ENCODE data around the gene BRPF1.
A peak's percentile ranks its signal among the peaks of the same experiment; 100 is the strongest.

The BRPF1 gene

GRCh38 chr3:9739181-9739580 is 7.6 kb downstream of the BRPF1 start:
- DNase-seq, result no peak

- no peak for DNase-seq
These were observed 11.0 kb downstream of the BRPF1 start for GRCh38 chr3:9742560-9742959.

DNA sequence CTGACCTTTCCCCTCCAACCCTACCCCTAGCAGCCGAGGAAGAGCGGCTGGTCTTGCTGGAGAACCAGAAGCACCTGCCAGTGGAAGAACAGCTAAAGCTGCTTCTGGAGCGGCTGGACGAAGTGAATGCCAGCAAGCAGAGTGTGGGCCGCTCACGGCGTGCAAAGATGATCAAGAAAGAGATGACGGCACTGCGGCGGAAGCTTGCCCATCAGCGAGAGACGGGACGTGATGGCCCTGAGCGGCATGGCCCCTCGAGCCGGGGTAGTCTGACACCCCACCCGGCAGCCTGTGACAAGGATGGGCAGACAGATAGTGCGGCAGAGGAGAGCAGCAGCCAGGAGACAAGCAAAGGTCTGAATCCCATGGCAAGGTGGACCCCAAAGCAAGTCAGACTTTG is 12.0 kb downstream of the BRPF1 start:
- DNase-seq, result no peak

- no peak for DNase-seq
These were observed 12.6 kb downstream of the BRPF1 start for GRCh38 chr3:9744162-9744561.

DNA sequence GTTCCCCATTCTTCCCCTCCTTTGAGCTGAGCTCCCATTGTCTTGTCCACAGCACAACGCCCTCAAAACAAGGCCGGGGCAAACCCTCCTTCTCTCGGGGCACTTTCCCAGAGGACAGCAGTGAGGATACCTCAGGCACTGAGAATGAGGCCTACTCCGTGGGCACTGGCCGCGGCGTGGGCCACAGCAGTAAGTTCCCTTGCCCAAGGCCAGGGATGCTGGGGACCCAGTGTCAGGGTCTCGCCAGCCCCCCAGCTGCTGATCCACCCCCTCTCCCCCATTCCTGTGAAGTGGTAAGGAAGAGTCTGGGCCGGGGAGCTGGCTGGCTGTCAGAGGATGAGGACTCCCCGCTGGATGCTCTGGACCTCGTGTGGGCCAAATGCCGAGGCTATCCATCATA is 14.0 kb downstream of the BRPF1 start:
- no peak for DNase-seq

- no peak for DNase-seq
These were observed 14.8 kb downstream of the BRPF1 start for GRCh38 chr3:9746330-9746729.

DNA sequence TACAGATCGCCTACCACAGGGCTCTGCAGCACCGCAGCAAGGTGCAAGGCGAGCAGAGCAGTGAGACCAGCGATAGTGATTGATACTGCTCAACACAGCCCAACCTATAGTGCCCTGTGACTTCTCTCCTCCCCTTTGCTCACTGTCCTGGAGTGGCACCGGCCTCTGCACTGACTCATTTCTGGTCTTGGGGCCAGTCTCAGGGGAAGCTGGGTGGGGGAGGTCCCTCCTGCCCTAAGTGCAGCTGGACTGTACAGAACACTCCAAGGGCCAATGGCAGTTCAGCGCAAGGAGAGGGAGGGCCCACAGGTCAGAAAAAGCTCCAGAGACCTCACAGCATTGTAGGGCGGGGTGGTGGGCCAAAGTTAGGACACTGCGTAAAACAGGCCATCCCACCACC is 15.7 kb downstream of the BRPF1 start:
- no peak for DNase-seq

GRCh38 chr3:9748031-9748430 is 16.5 kb downstream of the BRPF1 start:
- DNase-seq, result no peak

DNA sequence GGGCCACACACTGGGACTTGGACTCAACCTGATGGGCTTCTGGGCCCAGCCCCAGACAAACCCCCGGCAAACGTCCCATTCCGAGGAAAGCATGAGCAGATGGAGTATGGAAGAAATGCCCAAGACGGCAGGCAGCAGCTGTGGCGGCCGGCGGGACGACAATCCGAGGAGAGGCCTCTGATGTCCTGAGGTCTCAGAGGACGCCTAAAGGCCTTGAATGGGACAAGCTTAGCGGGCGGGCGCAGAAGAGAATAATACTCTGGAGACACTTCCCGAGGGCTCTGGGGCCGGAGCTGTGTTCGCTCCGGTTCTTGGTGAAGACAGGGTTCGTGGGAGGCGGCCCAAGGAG is 17.7 kb downstream of the BRPF1 start:
- no peak for DNase-seq

DNA sequence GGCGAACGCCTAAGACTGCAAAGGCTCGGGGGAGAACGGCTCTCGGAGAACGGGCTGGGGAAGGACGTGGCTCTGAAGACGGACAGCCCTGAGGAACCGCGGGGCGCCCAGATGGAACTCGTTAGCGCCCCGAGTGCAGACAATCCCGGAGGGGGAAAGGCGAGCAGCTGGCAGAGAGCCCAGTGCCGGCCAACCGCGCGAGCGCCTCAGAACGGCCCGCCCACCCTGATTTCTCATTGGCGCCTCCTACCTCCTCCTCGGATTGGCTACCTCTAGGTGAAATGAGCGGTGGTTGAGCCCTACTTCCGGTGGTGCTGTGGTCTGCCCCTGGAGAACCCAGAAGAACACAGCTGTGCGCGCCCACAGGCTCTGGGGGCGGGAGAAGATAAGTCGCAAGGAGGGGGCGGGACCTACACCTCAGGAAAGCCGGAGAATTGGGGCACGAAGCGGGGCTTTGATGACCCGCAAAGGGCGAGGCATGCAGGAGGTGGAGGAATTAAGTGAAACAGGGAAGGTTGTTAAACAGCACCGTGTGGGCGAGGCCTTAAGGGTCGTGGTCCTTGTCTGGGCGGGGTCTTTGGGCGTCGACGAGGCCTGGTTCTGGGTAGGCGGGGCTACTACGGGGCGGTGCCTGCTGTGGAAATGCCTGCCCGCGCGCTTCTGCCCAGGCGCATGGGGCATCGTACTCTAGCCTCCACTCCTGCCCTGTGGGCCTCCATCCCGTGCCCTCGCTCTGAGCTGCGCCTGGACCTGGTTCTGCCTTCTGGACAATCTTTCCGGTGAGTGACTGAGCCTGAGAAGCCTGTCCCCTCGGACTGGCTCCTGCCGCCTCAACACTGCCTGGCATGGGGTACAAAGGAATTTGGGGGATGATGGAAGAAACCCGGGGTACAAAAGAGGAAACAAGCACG is 18.4 kb downstream of the BRPF1 start, which contains the start of gene OGG1:
TSS of gene OGG1 (plus strand) at position 308 of the 911 bp plus-strand sequence. CDS start at position 643, 335 bp downstream.
- DNase-seq, result peak; percentile 97

GRCh38 chr3:9750556-9751411 is 19.2 kb downstream of the BRPF1 start:
- peak; percentile 3 for DNase-seq

DNA sequence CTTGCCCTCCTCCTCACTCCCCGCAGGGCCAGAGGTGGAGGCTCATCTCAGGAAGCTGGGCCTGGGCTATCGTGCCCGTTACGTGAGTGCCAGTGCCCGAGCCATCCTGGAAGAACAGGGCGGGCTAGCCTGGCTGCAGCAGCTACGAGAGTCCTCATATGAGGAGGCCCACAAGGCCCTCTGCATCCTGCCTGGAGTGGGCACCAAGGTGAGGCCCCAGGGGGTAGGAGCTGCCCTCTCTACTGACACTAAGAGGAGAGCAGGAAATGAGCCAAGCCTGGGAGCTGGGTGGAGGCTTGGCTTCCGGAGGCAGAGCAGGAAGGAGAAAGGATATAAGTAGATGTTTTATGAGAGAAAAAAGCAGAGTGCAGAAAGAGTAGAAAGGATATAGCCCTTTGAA is 23.1 kb downstream of the BRPF1 start:
- no peak for DNase-seq

GRCh38 chr3:9757427-9757826 is 25.9 kb downstream of the BRPF1 start:
- DNase-seq, result no peak

DNA sequence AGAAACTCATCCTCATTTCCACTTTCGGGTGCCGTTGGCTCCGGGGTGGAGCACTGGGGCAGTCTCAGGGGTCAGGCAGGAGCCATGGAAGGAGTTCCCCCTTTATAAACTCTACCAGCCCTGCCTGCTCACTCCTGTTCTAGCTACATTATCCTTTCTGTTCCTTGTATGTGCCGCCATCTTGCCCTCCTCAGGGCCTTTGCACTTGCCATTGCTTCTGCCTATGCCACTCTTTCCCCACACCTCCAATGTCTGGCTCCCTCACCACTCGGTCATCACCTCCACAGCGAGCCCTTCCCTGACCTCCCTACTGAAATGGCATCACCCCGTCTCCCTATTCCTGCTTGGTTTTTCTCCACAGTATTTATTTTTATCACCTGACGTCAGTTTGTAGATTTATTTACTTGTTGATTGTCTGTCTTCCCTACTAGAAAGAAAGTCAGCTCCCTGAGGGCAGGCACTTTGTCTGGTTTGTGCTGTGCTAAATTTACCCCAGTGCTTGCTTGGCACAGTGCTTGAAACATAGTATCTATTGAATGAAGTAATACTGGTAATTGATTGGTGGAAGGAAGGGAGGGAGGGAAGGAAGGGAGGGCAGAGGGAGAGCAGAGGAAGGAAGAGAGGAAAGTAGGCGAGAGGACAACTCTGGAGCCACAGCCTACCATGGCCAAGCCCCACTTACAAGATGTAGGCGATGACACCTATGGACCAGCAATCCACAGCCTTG is 29.4 kb downstream of the BRPF1 start:
- DNase-seq, result no peak

DNA sequence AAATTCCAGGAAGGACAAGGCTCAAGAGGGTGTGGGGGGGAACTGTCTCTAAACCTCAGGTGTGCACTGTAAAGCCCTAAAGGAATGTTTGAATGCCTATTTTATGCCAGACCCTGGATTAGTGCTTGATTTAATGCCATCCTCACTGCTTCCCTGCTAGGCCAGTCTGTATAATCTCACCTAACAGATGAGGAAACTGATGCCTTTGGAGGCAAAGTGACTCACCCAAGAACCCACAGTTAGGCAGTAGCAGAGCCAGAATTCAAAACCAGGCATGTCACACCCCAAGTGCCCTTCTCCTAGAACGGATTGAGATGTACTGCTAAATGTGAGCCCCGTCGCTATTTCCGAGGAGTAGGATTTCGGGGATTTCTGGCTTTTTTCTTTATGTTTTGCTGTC is 30.4 kb downstream of the BRPF1 start:
- no peak for DNase-seq

DNA sequence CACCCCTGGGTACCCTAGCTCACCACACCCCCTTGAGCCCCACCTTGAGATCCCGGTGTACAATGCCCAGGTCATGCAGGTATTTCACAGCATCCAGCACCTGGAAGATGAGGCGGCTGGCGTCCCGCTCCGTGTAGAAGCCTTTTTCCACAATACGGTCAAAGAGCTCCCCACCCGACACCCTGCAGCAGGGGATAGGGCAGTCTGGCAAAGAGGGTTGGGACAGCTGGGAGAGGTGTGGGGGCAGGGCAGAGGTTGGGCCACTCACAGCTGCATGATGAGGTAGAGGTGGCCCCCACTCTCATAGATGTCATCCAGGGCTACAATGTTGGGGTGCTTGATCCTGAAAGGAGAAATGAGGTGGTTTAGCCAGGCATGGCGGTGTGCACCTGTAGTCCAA is 31.3 kb downstream of the BRPF1 start:
- no peak for DNase-seq

DNA sequence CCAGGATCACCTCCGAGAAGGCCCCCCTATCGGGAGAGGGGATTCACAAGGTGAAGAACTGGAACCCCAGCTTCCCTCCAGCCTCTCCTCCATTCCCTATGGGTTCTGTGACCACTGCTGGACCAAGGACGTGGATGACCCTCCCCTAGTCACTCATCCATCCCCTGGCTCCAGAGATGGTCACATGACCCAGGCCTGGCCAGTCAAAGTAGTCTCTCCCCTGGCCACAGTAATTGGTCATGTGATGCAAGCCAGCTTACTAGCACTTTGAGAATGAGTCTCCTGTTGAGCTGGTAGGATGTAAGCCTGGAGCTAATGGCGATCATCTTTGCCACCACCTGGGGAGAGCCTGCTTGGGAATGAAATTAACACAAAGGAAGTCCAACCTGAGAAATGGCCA is 34.3 kb downstream of the BRPF1 start:
- no peak for DNase-seq

GRCh38 chr3:9767418-9767817 is 35.9 kb downstream of the BRPF1 start:
- DNase-seq, result no peak

GRCh38 chr3:9768141-9768775 is 36.7 kb downstream of the BRPF1 start:
- no peak for DNase-seq

GRCh38 chr3:9769012-9769411 is 37.5 kb downstream of the BRPF1 start:
- no peak for DNase-seq

- DNase-seq, result peak; percentile 7
These were observed 38.1 kb downstream of the BRPF1 start, which contains the start of gene CAMK1 for GRCh38 chr3:9769426-9770275. Gene CAMK1 (minus strand): TSS chr3:9769947. CDS start chr3:9767749, 2,198 bp downstream.
